GM12878 (cell line): Measurements from ENCODE around the gene RPL10A. TPM values are rescaled to one million over a fixed set of nuclear protein-coding genes. Genes with fewer than 3 reads are reported as not detected.

Experiments
- ATAC-seq: fragments of 200-7000 bp; cut with Tn5 transposase; 3 replicates; pipeline ENCODE4 v1.9.1; 2020; ENCODE audit warnings: mild to moderate bottlenecking, moderate library complexity
- BruUV-seq: library from RNA; stranded (reverse); fragments of 400-500 nt; replicated peaks from 2 replicates; lab custom pipeline; 2021; lab: Mats Ljungman, UMichigan
- CTCF ChIA-PET: fragments of 300-600 bp; sonication (Branson Sonifier 250); formaldehyde crosslinking; extraction: SDS; loops from one replicate; lab custom pipeline; 2021; ENCODE audit warnings: inconsistent platforms; lab: Yijun Ruan, JAX
- POLR2A ChIA-PET: fragments of 350-600 bp; formaldehyde crosslinking; extraction: SDS; loops from one replicate; lab custom pipeline; 2021; ENCODE audit warnings: inconsistent platforms; lab: Charles Lee
- RAD21 ChIA-PET: fragments of 300-600 bp; sonication (Branson Sonifier 250); formaldehyde crosslinking; loops from one replicate; lab custom pipeline; 2023; ENCODE audit warnings: antibody characterized with exemption; ENCODE audit not compliant: unreplicated experiment; lab: Charles Lee
- SMC1A ChIA-PET: fragments of 300-600 bp; sonication (Branson Sonifier 250); formaldehyde crosslinking; loops from one replicate; lab custom pipeline; 2023; ENCODE audit not compliant: unreplicated experiment, uncharacterized antibody; lab: Charles Lee
- DNase-seq: peaks from one replicate; pipeline ENCODE4 v3.0.0-alpha.2; 2011; ENCODE audit warnings: low read depth, low spot score
- FAIRE-seq: peaks from 3 replicates; lab custom pipeline; 2011; peaks lifted over from hg19 to GRCh38; lab: Jason Lieb, UNC
- H2AFZ ChIP-seq: 2 replicates; pipeline ENCODE4 v1.6.0; 2011; ENCODE audit warnings: low read depth, low read length, control low read depth; ENCODE audit not compliant: control insufficient read depth
- H3K27ac ChIP-seq: 2 replicates; pipeline ENCODE4 v1.5.1; 2011; ENCODE audit warnings: control low read depth; ENCODE audit not compliant: control insufficient read depth, insufficient read depth
- H3K27me3 ChIP-seq, 2 experiments: replicated peaks in 1 of 2; 2 replicates each; pipeline versions ENCODE4 v1.6.0 to v1.6.1; 2011; ENCODE audit warnings: low read length in 1 of 2; ENCODE audit not compliant: control insufficient read depth in 2 of 2, insufficient read depth in 2 of 2
- H3K36me3 ChIP-seq, 2 experiments: 2 replicates each; pipeline ENCODE4 v1.5.1; 2011; ENCODE audit warnings: low read length in 1 of 2; ENCODE audit not compliant: control insufficient read depth in 2 of 2, insufficient read depth in 2 of 2
- H3K4me1 ChIP-seq: 2 replicates; pipeline ENCODE4 v1.6.1; 2011; ENCODE audit warnings: mild to moderate bottlenecking, low read length, moderate library complexity, mixed read lengths; ENCODE audit not compliant: control insufficient read depth, insufficient read depth
- H3K4me2 ChIP-seq: 2 replicates; pipeline ENCODE4 v1.6.0; 2011; ENCODE audit warnings: control low read depth; ENCODE audit not compliant: control insufficient read depth, insufficient read depth
- H3K4me3 ChIP-seq: fragments of 200-600 bp; sonication (generic); 2 replicates; pipeline ENCODE4 v1.5.1; 2016
- H3K79me2 ChIP-seq: 2 replicates; pipeline ENCODE4 v1.6.0; 2011; ENCODE audit warnings: low read length; ENCODE audit not compliant: control insufficient read depth, insufficient read depth
- H3K9ac ChIP-seq: 2 replicates; pipeline ENCODE4 v1.8.0; 2011; ENCODE audit warnings: low read length, control low read depth, mixed read lengths; ENCODE audit not compliant: control insufficient read depth, insufficient read depth
- H3K9me3 ChIP-seq: replicated peaks from 3 replicates; pipeline ENCODE4 v1.5.1; 2011; ENCODE audit warnings: mild to moderate bottlenecking, low read length; ENCODE audit not compliant: control insufficient read depth, insufficient read depth
- H4K20me1 ChIP-seq: 2 replicates; pipeline ENCODE4 v1.6.0; 2011; ENCODE audit not compliant: control insufficient read depth, insufficient read depth
- ATF7 ChIP-seq: fragments of 450-650 bp; IDR thresholded peaks from 2 replicates; pipeline ENCODE4 v1.6.1; 2016; ENCODE audit warnings: low read depth, mild to moderate bottlenecking
- BACH1 ChIP-seq: fragments of 450-650 bp; IDR thresholded peaks from 2 replicates; pipeline ENCODE4 v1.6.1; 2017; ENCODE audit warnings: mild to moderate bottlenecking, borderline replicate concordance
- BMI1 ChIP-seq: fragments of 450-650 bp; IDR thresholded peaks from 2 replicates; pipeline ENCODE4 v1.6.1; 2016; ENCODE audit warnings: mild to moderate bottlenecking, moderate library complexity, borderline replicate concordance
- HDAC6 ChIP-seq: fragments of 200-600 bp; sonication (generic); IDR thresholded peaks from one replicate; pipeline ENCODE4 v1.8.0; 2017; ENCODE audit warnings: antibody characterized with exemption; ENCODE audit not compliant: unreplicated experiment
- IKZF1 ChIP-seq: fragments of 450-650 bp; conservative IDR thresholded peaks from 2 replicates; pipeline ENCODE4 v1.6.1; 2017; ENCODE audit warnings: antibody characterized with exemption, mild to moderate bottlenecking
- JUNB ChIP-seq: IDR thresholded peaks from 2 replicates; pipeline ENCODE4 v1.6.1; 2016; ENCODE audit warnings: antibody characterized with exemption, mild to moderate bottlenecking
- MEF2B ChIP-seq: fragments of 450-650 bp; IDR thresholded peaks from 2 replicates; pipeline ENCODE4 v1.6.1; 2018; ENCODE audit warnings: mild to moderate bottlenecking, moderate library complexity; ENCODE audit not compliant: partially characterized antibody, poor library complexity, severe bottlenecking
- NFYA ChIP-seq: IDR thresholded peaks from 2 replicates; pipeline ENCODE4 v1.6.1; 2011; ENCODE audit warnings: low read depth, mild to moderate bottlenecking, low read length, improper control_type of control experiment, borderline replicate concordance
- POLR2A ChIP-seq: IDR thresholded peaks from 2 replicates; pipeline ENCODE4 v1.6.1; 2011; ENCODE audit warnings: low read depth, mild to moderate bottlenecking, low read length
- POLR2AphosphoS2 ChIP-seq: IDR thresholded peaks from 2 replicates; pipeline ENCODE4 v1.6.1; 2011; ENCODE audit warnings: low read depth, mild to moderate bottlenecking, low read length, improper control_type of control experiment, moderate library complexity
- RUNX3 ChIP-seq: IDR thresholded peaks from 2 replicates; pipeline ENCODE4 v1.6.1; 2012; ENCODE audit warnings: low read length, inconsistent platforms
- STAT3 ChIP-seq: IDR thresholded peaks from 2 replicates; pipeline ENCODE4 v1.6.1; 2011; ENCODE audit warnings: low read depth, low read length, improper control_type of control experiment
- WRNIP1 ChIP-seq: IDR thresholded peaks from 2 replicates; pipeline ENCODE4 v1.6.1; 2011; ENCODE audit warnings: low read depth, low read length, improper control_type of control experiment, borderline replicate concordance
- YBX1 ChIP-seq: fragments of 450-650 bp; IDR thresholded peaks from 2 replicates; pipeline ENCODE4 v1.6.1; 2016; ENCODE audit warnings: antibody characterized with exemption
- ZNF384 ChIP-seq: IDR thresholded peaks from 2 replicates; pipeline ENCODE4 v1.6.1; 2012; ENCODE audit warnings: low read depth, mild to moderate bottlenecking, low read length, improper control_type of control experiment, borderline replicate concordance
- WGBS: methylation state at CpG from one replicate; pipeline ENCODE4 v1.1.6; 2016; ENCODE audit warnings: low lambda C conversion rate; ENCODE audit not compliant: insufficient replicate concordance, insufficient coverage; ENCODE audit errors: missing lambda C conversion rate; 5-methylcytosine and 5-hydroxymethylcytosine counted together
- in situ Hi-C: fragments of 300-500 bp; cut with MboI; formaldehyde crosslinking; loops from 9 replicates; pipeline ENCODE4 v1.14.3; 2018; ENCODE audit warnings: mixed read lengths
- intact Hi-C: fragments of 100-400 bp; cut with micrococcal nuclease; formaldehyde crosslinking; loops from one replicate; pipeline ENCODE4 v1.14.2; 2022; ENCODE audit not compliant: unreplicated experiment
- polyA plus RNA-seq, 11 experiments: library from polyadenylated mRNA; depleted of rRNA in 4 of 11; unstranded in 6 of 11; stranded (reverse) in 5 of 11; fragments of >200 nt; fragmentation: Nextera tagmentation in 4 of 11; fragmentation: Illumina TruSeq in 1 of 11; extraction: Ambion mirVana in 4 of 11; extraction: Trizol in 1 of 11; gene quantifications; 1 replicate in 1 of 11; 2 replicates in 10 of 11; pipeline versions ENCODE4 v1.2.1 to v1.2.3, GENCODE V29; 2011 to 2016; ENCODE audit warnings: inconsistent platforms in 2 of 11, missing spikeins in 2 of 11, low read depth in 1 of 11
- total RNA-seq, 4 experiments: library from RNA; depleted of rRNA in 3 of 4; stranded (reverse); fragments of >200 nt in 3 of 4; fragmentation: Illumina TruSeq in 1 of 4; extraction: Trizol in 1 of 4; gene quantifications; 2 replicates each; pipeline versions ENCODE4 v1.2.1 to v1.2.3, GENCODE V29; 2013 to 2021
- TF ChIP-seq, protein P1 (sequence below): fragments of 450-650 bp; IDR thresholded peaks from 2 replicates; pipeline ENCODE4 v1.6.1; 2017; ENCODE audit warnings: antibody characterized with exemption, mild to moderate bottlenecking, moderate library complexity
- TF ChIP-seq, protein P2 (sequence below): IDR thresholded peaks from 2 replicates; pipeline ENCODE4 v1.6.1; 2012; ENCODE audit warnings: low read depth, low read length, improper control_type of control experiment

Gene RPL10A
- total and polyA plus RNA-seq, 10 of the 15 experiments (the other 5 are each of a cell fraction or from before 2014, with no cell fraction given) = 833 to 4,029 (median 2,795) TPM

DNA sequence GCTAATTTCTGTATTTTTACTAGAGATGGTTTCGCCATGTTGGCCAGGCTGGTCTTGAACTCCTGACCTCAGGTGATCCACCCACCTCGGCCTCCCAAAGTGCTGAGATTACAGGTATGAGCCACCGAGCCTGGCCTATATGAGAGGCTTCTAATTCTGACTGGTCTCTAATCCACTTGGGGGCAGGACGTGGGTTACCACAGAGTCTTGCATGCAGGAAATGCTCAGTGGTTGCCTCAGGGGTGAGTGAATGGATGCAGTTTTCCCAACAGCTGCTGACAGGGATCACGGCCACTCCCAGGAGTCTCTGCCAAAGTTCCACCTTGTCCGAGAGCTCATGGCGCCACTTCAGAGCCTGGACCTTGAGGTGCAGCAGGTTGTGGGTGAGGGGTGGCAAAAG lies 22.5 kb upstream of the RPL10A start:
- intact Hi-C loops = no loop called here
- Histone ChIP-seq H3K9ac (no peak overlapping the region), H4K20me1 (no peaks in the 10 kb centered on the region)

DNA sequence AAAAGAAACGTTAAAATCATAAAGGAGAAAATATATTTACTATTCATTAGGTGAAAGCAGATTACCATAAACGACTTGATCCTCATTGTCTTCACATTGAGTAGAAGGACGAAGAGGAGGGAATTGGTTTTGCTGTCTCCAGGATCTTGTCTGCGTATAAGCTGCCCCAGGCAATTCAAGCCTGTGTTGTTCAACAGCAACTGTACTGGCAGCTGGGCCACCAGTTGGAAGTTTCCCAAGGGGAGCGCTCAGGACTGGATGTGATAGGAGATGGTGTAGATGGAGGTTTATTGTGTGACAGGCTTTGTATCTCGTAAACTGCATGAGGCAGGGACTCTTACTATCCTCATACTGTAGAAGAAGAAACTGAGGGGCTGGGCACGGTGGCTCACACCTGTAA lies 20.0 kb upstream of the RPL10A start:
- H3K4me1 ChIP-seq = peaks cover 5% of the 10 kb centered on the region
- no peak overlapping the region for H2AFZ ChIP-seq
- RAD21 ChIA-PET = interaction anchor here (0.8 to 8.7 kb wide), 7 partner anchors 18 to 151 kb away, joined by 3 to 125 read pairs (median 4); partner anchors contain the start of genes DEF6 and PPARD
- CTCF ChIA-PET = interaction anchor here (1.0 to 6.5 kb wide), 11 partner anchors 14 to 154 kb away, joined by 3 to 177 read pairs (median 7); partner anchors contain the start of genes DEF6 and PPARD
- peaks cover 4% of the 10 kb centered on the region for H3K79me2 ChIP-seq
- POLR2A ChIA-PET = interaction anchor here (0.6 to 1.0 kb wide), 2 partner anchors 151 to 455 kb away, joined by 3 to 5 read pairs; partner anchors contain the start of gene DEF6
- SMC1A ChIA-PET = interaction anchor here (0.7 to 6.8 kb wide), 6 partner anchors 9 to 150 kb away, joined by 3 to 116 read pairs (median 14); partner anchors contain the start of genes DEF6 and PPARD
- no peak for TF ChIP-seq STAT3
- no peak for TF ChIP-seq ZNF384
- TF ChIP-seq, protein P1, sequence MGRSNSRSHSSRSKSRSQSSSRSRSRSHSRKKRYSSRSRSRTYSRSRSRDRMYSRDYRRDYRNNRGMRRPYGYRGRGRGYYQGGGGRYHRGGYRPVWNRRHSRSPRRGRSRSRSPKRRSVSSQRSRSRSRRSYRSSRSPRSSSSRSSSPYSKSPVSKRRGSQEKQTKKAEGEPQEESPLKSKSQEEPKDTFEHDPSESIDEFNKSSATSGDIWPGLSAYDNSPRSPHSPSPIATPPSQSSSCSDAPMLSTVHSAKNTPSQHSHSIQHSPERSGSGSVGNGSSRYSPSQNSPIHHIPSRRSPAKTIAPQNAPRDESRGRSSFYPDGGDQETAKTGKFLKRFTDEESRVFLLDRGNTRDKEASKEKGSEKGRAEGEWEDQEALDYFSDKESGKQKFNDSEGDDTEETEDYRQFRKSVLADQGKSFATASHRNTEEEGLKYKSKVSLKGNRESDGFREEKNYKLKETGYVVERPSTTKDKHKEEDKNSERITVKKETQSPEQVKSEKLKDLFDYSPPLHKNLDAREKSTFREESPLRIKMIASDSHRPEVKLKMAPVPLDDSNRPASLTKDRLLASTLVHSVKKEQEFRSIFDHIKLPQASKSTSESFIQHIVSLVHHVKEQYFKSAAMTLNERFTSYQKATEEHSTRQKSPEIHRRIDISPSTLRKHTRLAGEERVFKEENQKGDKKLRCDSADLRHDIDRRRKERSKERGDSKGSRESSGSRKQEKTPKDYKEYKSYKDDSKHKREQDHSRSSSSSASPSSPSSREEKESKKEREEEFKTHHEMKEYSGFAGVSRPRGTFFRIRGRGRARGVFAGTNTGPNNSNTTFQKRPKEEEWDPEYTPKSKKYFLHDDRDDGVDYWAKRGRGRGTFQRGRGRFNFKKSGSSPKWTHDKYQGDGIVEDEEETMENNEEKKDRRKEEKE = no peak
- no peak for TF ChIP-seq POLR2AphosphoS2
- no peak for TF ChIP-seq YBX1
- TF ChIP-seq, protein P2, sequence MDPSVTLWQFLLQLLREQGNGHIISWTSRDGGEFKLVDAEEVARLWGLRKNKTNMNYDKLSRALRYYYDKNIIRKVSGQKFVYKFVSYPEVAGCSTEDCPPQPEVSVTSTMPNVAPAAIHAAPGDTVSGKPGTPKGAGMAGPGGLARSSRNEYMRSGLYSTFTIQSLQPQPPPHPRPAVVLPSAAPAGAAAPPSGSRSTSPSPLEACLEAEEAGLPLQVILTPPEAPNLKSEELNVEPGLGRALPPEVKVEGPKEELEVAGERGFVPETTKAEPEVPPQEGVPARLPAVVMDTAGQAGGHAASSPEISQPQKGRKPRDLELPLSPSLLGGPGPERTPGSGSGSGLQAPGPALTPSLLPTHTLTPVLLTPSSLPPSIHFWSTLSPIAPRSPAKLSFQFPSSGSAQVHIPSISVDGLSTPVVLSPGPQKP = no peak
- no peak for TF ChIP-seq IKZF1
- TF ChIP-seq MEF2B = no peak
- TF ChIP-seq RUNX3 = no peak
- H3K4me2 ChIP-seq = no peak overlapping the region
- H3K9ac ChIP-seq = no peak overlapping the region
- no peak overlapping the region for H3K27ac ChIP-seq
- H3K27me3 ChIP-seq = 0 out of 4 replicates have a peak, but pooled peaks cover 0 to 3% of the 10 kb centered on the region in 2 experiments
- in situ Hi-C loops = no loop called here
- H3K36me3 ChIP-seq = no peaks in the 10 kb centered on the region
- 64% methylated on average over 7 of the region's 7 CpGs for WGBS
- H4K20me1 ChIP-seq = no peaks in the 10 kb centered on the region
- no peak overlapping the region for H3K4me3 ChIP-seq
- intact Hi-C loops = no loop called here
- BruUV-seq = no TSS peak
- DNase-seq = no peak
- no peak for FAIRE-seq
- no peaks in the 10 kb centered on the region for H3K9me3 ChIP-seq
- no peak for ATAC-seq

More for the DNA sequence above, 22.5 kb upstream of the RPL10A start:
- FAIRE-seq = no peak
- DNase-seq = no peak
- Histone ChIP-seq H3K27me3 (no peaks in the 10 kb centered on the region), H3K27ac (no peak overlapping the region), H3K36me3 (no peaks in the 10 kb centered on the region), H3K4me1 (no peaks in the 10 kb centered on the region), H3K4me2 (no peak overlapping the region), H3K4me3 (no peak overlapping the region), H2AFZ (no peak overlapping the region), H3K9me3 (no peaks in the 10 kb centered on the region), H3K79me2 (no peaks in the 10 kb centered on the region)
- 44% methylated on average over 7 of the region's 7 CpGs for WGBS
- in situ Hi-C loops = no loop called here
- no peak for TF ChIP-seq HDAC6
- TF ChIP-seq NFYA = no peak
- no peak for TF ChIP-seq BACH1
- TF ChIP-seq POLR2A = no peak
- no peak for TF ChIP-seq ATF7
- TF ChIP-seq JUNB = no peak
- no peak for TF ChIP-seq BMI1
- no peak for TF ChIP-seq WRNIP1
- ChIA-PET RAD21 (no interaction called here), SMC1A (no interaction called here), CTCF (interaction anchor here (1.0 kb wide), 1 partner anchor 120 kb away, joined by 3 read pairs; no protein-coding TSS in a partner anchor), POLR2A (no interaction called here)
- no TSS peak for BruUV-seq
- no peak for ATAC-seq
